HL-60 (cell line): ENCODE data around the gene TMEM88.

ENCODE experiments used
- DNase-seq, 2 experiments: peaks; one replicate each; pipeline ENCODE4 v3.0.0-alpha.2; 2010 to 2020; ENCODE audit warnings: low read depth in 1 of 2, low spot score in 1 of 2
- H3K27ac ChIP-seq: fragments of 250-450 bp; sonication (Bioruptor Pico); replicated peaks from 2 replicates; pipeline ENCODE4 v1.5.1; 2020; ENCODE audit warnings: mild to moderate bottlenecking, moderate library complexity
- H3K27me3 ChIP-seq: fragments of 250-450 bp; sonication (Bioruptor Pico); 2 replicates; pipeline ENCODE4 v1.5.1; 2021; ENCODE audit warnings: mild to moderate bottlenecking, moderate library complexity; ENCODE audit not compliant: insufficient read depth, poor library complexity, severe bottlenecking
- H3K4me3 ChIP-seq: replicated peaks from 2 replicates; pipeline ENCODE4 v1.5.1; 2011; ENCODE audit warnings: mild to moderate bottlenecking, control low read depth, low read length; ENCODE audit not compliant: insufficient read depth
- CTCF ChIP-seq: IDR thresholded peaks from one replicate; pipeline ENCODE4 v1.5.1; 2011; ENCODE audit warnings: low read length, control low read depth, inconsistent platforms; ENCODE audit not compliant: insufficient read depth
- GABPA ChIP-seq: IDR thresholded peaks from 2 replicates; pipeline ENCODE4 v1.6.1; 2012; ENCODE audit warnings: low read depth
- POLR2AphosphoS5 ChIP-seq: IDR thresholded peaks from 2 replicates; pipeline ENCODE4 v1.6.1; 2012; ENCODE audit warnings: low read depth
- REST ChIP-seq: IDR thresholded peaks from 2 replicates; pipeline ENCODE4 v1.6.1; 2012; ENCODE audit warnings: low read depth; ENCODE audit not compliant: insufficient replicate concordance
- SPI1 ChIP-seq: IDR thresholded peaks from 2 replicates; pipeline ENCODE4 v1.6.1; 2012; ENCODE audit warnings: low read depth, mild to moderate bottlenecking, borderline replicate concordance

The TMEM88 gene

GRCh38 chr17:7846765-7847661, 7.9 kb upstream of the TMEM88 start:
- H3K27me3 ChIP-seq = no peaks in the 10 kb centered on the region
- DNase-seq = no peak
- H3K27ac ChIP-seq = no peak overlapping the region
- H3K4me3 ChIP-seq = no peak overlapping the region
- TF ChIP-seq CTCF (no peak), GABPA (no peak), SPI1 (no peak), REST (no peak), POLR2AphosphoS5 (no peak)

GRCh38 chr17:7848131-7848579, 6.7 kb upstream of the TMEM88 start:
- no peak for DNase-seq
- Histone ChIP-seq H3K27me3 (no peaks in the 10 kb centered on the region), H3K27ac (no peak overlapping the region), H3K4me3 (no peak overlapping the region)
- no peak for TF ChIP-seq GABPA
- TF ChIP-seq REST = no peak
- TF ChIP-seq SPI1 = no peak
- no peak for TF ChIP-seq POLR2AphosphoS5
- no peak for TF ChIP-seq CTCF

GRCh38 chr17:7848739-7849129, 6.1 kb upstream of the TMEM88 start:
- TF ChIP-seq SPI1 (no peak), CTCF (no peak), POLR2AphosphoS5 (no peak), GABPA (no peak), REST (no peak)
- DNase-seq = no peak
- Histone ChIP-seq H3K27me3 (no peaks in the 10 kb centered on the region), H3K27ac (no peak overlapping the region), H3K4me3 (no peak overlapping the region)
